ENCODE results near the gene ARHGEF19. TPM values are rescaled to one million over a fixed set of nuclear protein-coding genes. Genes with fewer than 3 reads are reported as not detected.

ARHGEF19 gene
- total and polyA plus RNA-seq, 9 of the 15 experiments (the other 6 are each of a cell fraction or from before 2014, with no cell fraction given): 0.73 to 21.0 (median 5.2) TPM

GRCh38 chr1:16226490-16227179 lies 14.2 kb upstream of the ARHGEF19 start:
- in situ Hi-C loops (cut with MboI) (no loop called here), intact Hi-C loops (cut with micrococcal nuclease) (no loop called here)
- ATAC-seq (no peak), DNase-seq (ENCODE audit: extremely low read depth in 1 of 4, low spot score in 3 of 4) (no peak), FAIRE-seq (no peak)
- Histone ChIP-seq H3K4me1 (replicated peaks in 1 of 2; ENCODE audit: control insufficient read depth in 2 of 2, insufficient read depth in 2 of 2, low read length in 2 of 2) (peaks cover 31 to 42% of the 10 kb centered on the region in 2 experiments; a peak in 4 of 5 replicates), H3K9me3 (replicated peaks; ENCODE audit: control insufficient read depth, insufficient read depth, low read depth, low read length) (no peaks in the 10 kb centered on the region), H3K27me3 (ENCODE audit: control insufficient read depth in 2 of 2, insufficient read depth in 2 of 2, low read length in 2 of 2) (no peaks in the 10 kb centered on the region), H3K9me1 (ENCODE audit: control insufficient read depth, insufficient read depth, low read length) (no peaks in the 10 kb centered on the region), H3K9ac (ENCODE audit: insufficient read depth in 1 of 2, low read depth in 2 of 2, low read length in 2 of 2) (0 out of 4 replicates have a peak overlapping the region, but pooled peaks of 1 of the 2 experiments have one; percentile 6), H3K36me3 (ENCODE audit: control insufficient read depth, insufficient read depth, low read length) (peaks cover 8% of the 10 kb centered on the region; the same call in 2 of the 3 replicates), H2AFZ (ENCODE audit: low read depth, low read length) (no peak overlapping the region), H4K20me1 (replicated peaks; ENCODE audit: control insufficient read depth, insufficient read depth, low read length) (no peaks in the 10 kb centered on the region), H3K4me2 (ENCODE audit: insufficient read depth, low read length) (no peak overlapping the region), H3K4me3 (no peak overlapping the region), H3K79me2 (ENCODE audit: control insufficient read depth, insufficient read depth, low read length) (no peaks in the 10 kb centered on the region), H3K27ac (ENCODE audit: extremely low read depth, low read depth, low read length) (no peak overlapping the region)
- ChIA-PET POLR2A (no interaction called here), CTCF (ENCODE audit: low intra/inter-chr PET ratio) (no interaction called here)
- WGBS (ENCODE audit: insufficient coverage, low coverage, missing lambda C conversion rate): 82% methylated on average over 13 of the region's 46 CpGs
- TF ChIP-seq RBM34 (IDR thresholded peaks at IDR 0.05; ENCODE audit: borderline replicate concordance, insufficient read depth, low read length) (no peak), ZBTB7A (IDR thresholded peaks at IDR 0.05; ENCODE audit: borderline replicate concordance, control insufficient read depth, low read depth, low read length) (0 out of 2 replicates have a peak, but pooled peaks have one; percentile 13), POLR2G (IDR thresholded peaks at IDR 0.05; ENCODE audit: low read depth, low read length) (0 out of 2 replicates have a peak, but pooled peaks have one; percentile 19)
- no TSS peak for BruUV-seq (replicated peaks)

- H3K9ac ChIP-seq (ENCODE audit: insufficient read depth in 1 of 2, low read depth in 2 of 2, low read length in 2 of 2): peak overlapping the region in 1 of 2 experiments; percentile 46; a peak in 1 of 4 replicates
- in situ Hi-C loops (cut with MboI) (no loop called here), intact Hi-C loops (cut with micrococcal nuclease) (no loop called here)
- FAIRE-seq: no peak
- ChIA-PET POLR2A (interaction anchor here (0.6 kb wide), 2 partner anchors 8 to 12 kb away, joined by 3 read pairs; no protein-coding TSS in a partner anchor), CTCF (ENCODE audit: low intra/inter-chr PET ratio) (no interaction called here)
- no peaks in the 10 kb centered on the region for H4K20me1 ChIP-seq (replicated peaks; ENCODE audit: control insufficient read depth, insufficient read depth, low read length)
- H3K27ac ChIP-seq (ENCODE audit: extremely low read depth, low read depth, low read length): no peak overlapping the region
- no peaks in the 10 kb centered on the region for H3K9me1 ChIP-seq (ENCODE audit: control insufficient read depth, insufficient read depth, low read length)
- BruUV-seq (replicated peaks): no TSS peak
- peaks cover 8% of the 10 kb centered on the region; the same call in 2 of the 3 replicates for H3K36me3 ChIP-seq (ENCODE audit: control insufficient read depth, insufficient read depth, low read length)
- H3K4me3 ChIP-seq: no peak overlapping the region
- no peak overlapping the region for H2AFZ ChIP-seq (ENCODE audit: low read depth, low read length)
- H3K79me2 ChIP-seq (ENCODE audit: control insufficient read depth, insufficient read depth, low read length): no peaks in the 10 kb centered on the region
- no peak for DNase-seq (ENCODE audit: extremely low read depth in 1 of 4, low spot score in 3 of 4)
- WGBS (ENCODE audit: insufficient coverage, low coverage, missing lambda C conversion rate): 77% methylated on average over 7 of the region's 7 CpGs
- H3K27me3 ChIP-seq (ENCODE audit: control insufficient read depth in 2 of 2, insufficient read depth in 2 of 2, low read length in 2 of 2): no peaks in the 10 kb centered on the region
- H3K4me1 ChIP-seq (replicated peaks in 1 of 2; ENCODE audit: control insufficient read depth in 2 of 2, insufficient read depth in 2 of 2, low read length in 2 of 2): peaks cover 27 to 37% of the 10 kb centered on the region in 2 experiments; a peak in 4 of 5 replicates
- no peak for ATAC-seq
- H3K4me2 ChIP-seq (ENCODE audit: insufficient read depth, low read length): no peak overlapping the region
- H3K9me3 ChIP-seq (replicated peaks; ENCODE audit: control insufficient read depth, insufficient read depth, low read depth, low read length): no peaks in the 10 kb centered on the region
- TF ChIP-seq ZNF217 (CRISPR knock-in tag; IDR thresholded peaks at IDR 0.05) (no peak), TARDBP (IDR thresholded peaks at IDR 0.05) (no peak), HLTF (IDR thresholded peaks at IDR 0.05) (no peak), ZNF561 (CRISPR knock-in tag; conservative IDR thresholded peaks at IDR 0.05) (no peak), MTA2 (IDR thresholded peaks at IDR 0.05; ENCODE audit: low read depth) (no peak), ZKSCAN8 (CRISPR knock-in tag; IDR thresholded peaks at IDR 0.05) (no peak), PML (IDR thresholded peaks at IDR 0.05; ENCODE audit: low read length) (no peak), WHSC1 (IDR thresholded peaks at IDR 0.05; ENCODE audit: low read length) (no peak), MCM2 (IDR thresholded peaks at IDR 0.05; ENCODE audit: low read depth) (no peak), IRF2 (CRISPR knock-in tag; IDR thresholded peaks at IDR 0.05) (no peak), ZNF699 (CRISPR knock-in tag; IDR thresholded peaks at IDR 0.05; ENCODE audit: insufficient replicate concordance) (no peak)
- TF ChIP-seq, protein P1, sequence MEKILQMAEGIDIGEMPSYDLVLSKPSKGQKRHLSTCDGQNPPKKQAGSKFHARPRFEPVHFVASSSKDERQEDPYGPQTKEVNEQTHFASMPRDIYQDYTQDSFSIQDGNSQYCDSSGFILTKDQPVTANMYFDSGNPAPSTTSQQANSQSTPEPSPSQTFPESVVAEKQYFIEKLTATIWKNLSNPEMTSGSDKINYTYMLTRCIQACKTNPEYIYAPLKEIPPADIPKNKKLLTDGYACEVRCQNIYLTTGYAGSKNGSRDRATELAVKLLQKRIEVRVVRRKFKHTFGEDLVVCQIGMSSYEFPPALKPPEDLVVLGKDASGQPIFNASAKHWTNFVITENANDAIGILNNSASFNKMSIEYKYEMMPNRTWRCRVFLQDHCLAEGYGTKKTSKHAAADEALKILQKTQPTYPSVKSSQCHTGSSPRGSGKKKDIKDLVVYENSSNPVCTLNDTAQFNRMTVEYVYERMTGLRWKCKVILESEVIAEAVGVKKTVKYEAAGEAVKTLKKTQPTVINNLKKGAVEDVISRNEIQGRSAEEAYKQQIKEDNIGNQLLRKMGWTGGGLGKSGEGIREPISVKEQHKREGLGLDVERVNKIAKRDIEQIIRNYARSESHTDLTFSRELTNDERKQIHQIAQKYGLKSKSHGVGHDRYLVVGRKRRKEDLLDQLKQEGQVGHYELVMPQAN (IDR thresholded peaks at IDR 0.05; ENCODE audit: borderline replicate concordance): no peak
These were observed 13.7 kb upstream of the ARHGEF19 start for GRCh38 chr1:16226129-16226489.

All from K562 (cell line).